ENCODE data around the gene ERGIC2.

DNA sequence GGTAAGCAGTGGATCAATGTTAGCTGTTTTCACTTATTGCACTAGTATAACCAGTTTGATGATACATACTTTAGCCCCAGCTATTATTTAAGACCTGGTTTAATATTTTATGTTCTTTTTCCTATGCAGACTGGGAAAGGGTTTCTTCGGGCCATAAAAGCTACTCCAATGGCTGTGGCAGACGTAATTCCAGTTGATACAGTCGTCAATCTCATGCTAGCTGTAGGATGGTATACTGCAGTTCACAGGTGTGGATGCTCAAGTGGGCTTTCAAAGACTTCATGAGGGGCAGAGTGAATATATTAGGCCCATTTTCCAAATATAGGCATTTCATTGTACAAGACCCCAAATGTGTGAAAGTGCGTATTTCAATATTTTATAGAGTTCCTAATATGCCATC, 70.1 kb downstream of the ERGIC2 start:
- TF ChIP-seq, protein P1, sequence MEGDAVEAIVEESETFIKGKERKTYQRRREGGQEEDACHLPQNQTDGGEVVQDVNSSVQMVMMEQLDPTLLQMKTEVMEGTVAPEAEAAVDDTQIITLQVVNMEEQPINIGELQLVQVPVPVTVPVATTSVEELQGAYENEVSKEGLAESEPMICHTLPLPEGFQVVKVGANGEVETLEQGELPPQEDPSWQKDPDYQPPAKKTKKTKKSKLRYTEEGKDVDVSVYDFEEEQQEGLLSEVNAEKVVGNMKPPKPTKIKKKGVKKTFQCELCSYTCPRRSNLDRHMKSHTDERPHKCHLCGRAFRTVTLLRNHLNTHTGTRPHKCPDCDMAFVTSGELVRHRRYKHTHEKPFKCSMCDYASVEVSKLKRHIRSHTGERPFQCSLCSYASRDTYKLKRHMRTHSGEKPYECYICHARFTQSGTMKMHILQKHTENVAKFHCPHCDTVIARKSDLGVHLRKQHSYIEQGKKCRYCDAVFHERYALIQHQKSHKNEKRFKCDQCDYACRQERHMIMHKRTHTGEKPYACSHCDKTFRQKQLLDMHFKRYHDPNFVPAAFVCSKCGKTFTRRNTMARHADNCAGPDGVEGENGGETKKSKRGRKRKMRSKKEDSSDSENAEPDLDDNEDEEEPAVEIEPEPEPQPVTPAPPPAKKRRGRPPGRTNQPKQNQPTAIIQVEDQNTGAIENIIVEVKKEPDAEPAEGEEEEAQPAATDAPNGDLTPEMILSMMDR (IDR thresholded peaks at IDR 0.05): no peak
- no peak for TF ChIP-seq EZH2 (IDR thresholded peaks at IDR 0.05; ENCODE audit: borderline replicate concordance, insufficient read depth, low read depth, low read length, poor library complexity, severe bottlenecking)
